Smooth muscle cell (in vitro differentiated cells): ENCODE results near the gene ATG2B. TPM values are rescaled to one million over a fixed set of nuclear protein-coding genes. Genes with fewer than 3 reads are reported as not detected.

Experiments
- DNase-seq: peaks from one replicate; lab custom pipeline; 2025; ENCODE audit not compliant: unreplicated experiment; lab: John Stamatoyannopoulos, UW
- H2AFZ ChIP-seq: fragments of 200-600 bp; sonication (generic); 2 replicates; pipeline ENCODE4 v1.6.0; 2016; ENCODE audit warnings: antibody characterized with exemption, low read depth, mild to moderate bottlenecking
- H3F3A ChIP-seq: fragments of 200-600 bp; sonication (generic); 2 replicates; pipeline ENCODE4 v1.6.0; 2017; ENCODE audit warnings: antibody characterized with exemption, low read depth
- H3K27ac ChIP-seq: fragments of 200-600 bp; sonication (generic); 2 replicates; pipeline ENCODE4 v1.5.1; 2016; ENCODE audit warnings: low read depth, mild to moderate bottlenecking
- H3K27me3 ChIP-seq: fragments of 200-600 bp; sonication (generic); 2 replicates; pipeline ENCODE4 v1.6.1; 2016; ENCODE audit warnings: low read depth, mild to moderate bottlenecking
- H3K36me3 ChIP-seq: fragments of 200-600 bp; sonication (generic); 2 replicates; pipeline ENCODE4 v1.5.1; 2016; ENCODE audit warnings: low read depth
- H3K4me1 ChIP-seq: fragments of 200-600 bp; sonication (generic); 2 replicates; pipeline ENCODE4 v1.5.1; 2016; ENCODE audit warnings: low read depth
- H3K4me2 ChIP-seq: fragments of 200-600 bp; sonication (generic); 2 replicates; pipeline ENCODE4 v1.6.0; 2016; ENCODE audit warnings: mild to moderate bottlenecking
- H3K4me3 ChIP-seq: fragments of 200-600 bp; sonication (generic); 2 replicates; pipeline ENCODE4 v1.5.1; 2016; ENCODE audit warnings: mild to moderate bottlenecking
- H3K79me2 ChIP-seq: fragments of 200-600 bp; sonication (generic); 2 replicates; pipeline ENCODE4 v1.6.0; 2016; ENCODE audit warnings: low read depth, mild to moderate bottlenecking
- H3K9ac ChIP-seq: fragments of 200-600 bp; sonication (generic); 2 replicates; pipeline ENCODE4 v1.6.0; 2016; ENCODE audit warnings: low read depth
- H3K9me3 ChIP-seq: fragments of 200-600 bp; sonication (generic); replicated peaks from 2 replicates; pipeline ENCODE4 v1.5.1; 2016; ENCODE audit warnings: low read depth
- H4K20me1 ChIP-seq: fragments of 200-600 bp; sonication (generic); 2 replicates; pipeline ENCODE4 v1.6.0; 2016; ENCODE audit warnings: low read depth
- WGBS: methylation state at CpG from one replicate; pipeline ENCODE4 v1.1.7; 2016; ENCODE audit warnings: low lambda C conversion rate; 5-methylcytosine and 5-hydroxymethylcytosine counted together
- polyA plus RNA-seq: library from polyadenylated mRNA; unstranded; fragments of >200 nt; fragmentation: Nextera tagmentation; extraction: Ambion mirVana; gene quantifications from 2 replicates; pipeline ENCODE4 v1.2.1, GENCODE V29; 2016
- total RNA-seq: library from RNA; depleted of rRNA; stranded (reverse); fragments of >200 nt; gene quantifications from 2 replicates; pipeline ENCODE4 v1.2.3, GENCODE V29; 2014
- TF ChIP-seq, protein P1 (sequence below): fragments of 200-600 bp; sonication (generic); IDR thresholded peaks from 2 replicates; pipeline ENCODE4 v1.5.1; 2017; ENCODE audit warnings: borderline replicate concordance, mild to moderate bottlenecking, antibody characterized with exemption; ENCODE audit not compliant: insufficient read depth, poor library complexity, severe bottlenecking

ATG2B gene
- total and polyA plus RNA-seq, 2 experiments from 2014 or later: 1.9 to 21.5 TPM

DNA sequence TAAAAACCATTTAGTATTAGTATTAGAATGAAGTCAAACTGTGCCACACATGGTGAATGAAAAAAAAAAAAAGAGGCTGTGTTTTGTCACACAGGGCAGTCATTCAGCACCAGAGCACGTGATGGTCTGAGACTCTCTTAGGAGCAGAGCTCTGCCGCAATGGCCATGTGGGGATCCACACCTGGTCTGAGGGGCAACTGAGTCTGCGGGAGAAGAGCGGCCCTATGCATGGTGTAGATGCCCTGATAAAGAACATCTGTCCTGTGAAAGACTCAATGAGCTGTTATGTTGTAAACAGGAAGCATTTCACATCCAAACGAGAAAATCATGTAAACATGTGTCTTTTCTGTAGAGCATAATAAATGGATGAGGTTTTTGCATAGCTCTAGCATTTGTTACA lies 119.4 kb downstream of the ATG2B start:
- Histone ChIP-seq H4K20me1 (no peaks in the 10 kb centered on the region), H3K9me3 (no peaks in the 10 kb centered on the region), H3K36me3 (peaks cover 4% of the 10 kb centered on the region), H3K4me3 (no peak overlapping the region), H3K27me3 (no peaks in the 10 kb centered on the region), H3K4me2 (no peak overlapping the region), H3K79me2 (no peaks in the 10 kb centered on the region), H3K9ac (no peak overlapping the region), H3F3A (peaks cover 25% of the 10 kb centered on the region), H2AFZ (no peak overlapping the region), H3K4me1 (peaks cover 5% of the 10 kb centered on the region), H3K27ac (no peak overlapping the region)
- no peak for DNase-seq
- 70% methylated on average over 5 of the region's 5 CpGs for WGBS
- TF ChIP-seq, protein P1, sequence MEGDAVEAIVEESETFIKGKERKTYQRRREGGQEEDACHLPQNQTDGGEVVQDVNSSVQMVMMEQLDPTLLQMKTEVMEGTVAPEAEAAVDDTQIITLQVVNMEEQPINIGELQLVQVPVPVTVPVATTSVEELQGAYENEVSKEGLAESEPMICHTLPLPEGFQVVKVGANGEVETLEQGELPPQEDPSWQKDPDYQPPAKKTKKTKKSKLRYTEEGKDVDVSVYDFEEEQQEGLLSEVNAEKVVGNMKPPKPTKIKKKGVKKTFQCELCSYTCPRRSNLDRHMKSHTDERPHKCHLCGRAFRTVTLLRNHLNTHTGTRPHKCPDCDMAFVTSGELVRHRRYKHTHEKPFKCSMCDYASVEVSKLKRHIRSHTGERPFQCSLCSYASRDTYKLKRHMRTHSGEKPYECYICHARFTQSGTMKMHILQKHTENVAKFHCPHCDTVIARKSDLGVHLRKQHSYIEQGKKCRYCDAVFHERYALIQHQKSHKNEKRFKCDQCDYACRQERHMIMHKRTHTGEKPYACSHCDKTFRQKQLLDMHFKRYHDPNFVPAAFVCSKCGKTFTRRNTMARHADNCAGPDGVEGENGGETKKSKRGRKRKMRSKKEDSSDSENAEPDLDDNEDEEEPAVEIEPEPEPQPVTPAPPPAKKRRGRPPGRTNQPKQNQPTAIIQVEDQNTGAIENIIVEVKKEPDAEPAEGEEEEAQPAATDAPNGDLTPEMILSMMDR: no peak

DNA sequence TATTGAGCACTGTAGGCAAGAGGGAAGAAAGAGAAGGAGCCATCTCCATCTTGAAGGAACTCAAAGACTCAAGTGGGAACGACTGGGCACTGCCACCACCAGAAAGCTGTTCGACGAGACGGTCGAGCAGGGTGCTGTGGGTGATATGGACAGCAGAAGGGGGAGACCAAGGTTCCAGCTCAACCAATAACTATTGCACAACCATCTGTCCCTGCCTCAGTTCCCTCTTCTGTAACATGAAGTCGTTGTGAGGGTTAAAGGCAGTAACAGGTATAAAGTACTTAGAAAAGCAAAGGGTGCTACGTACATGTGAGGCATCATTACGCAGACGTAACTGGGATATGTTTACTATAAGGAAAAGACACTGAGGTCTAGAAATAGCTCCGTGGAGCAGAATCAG lies 121.0 kb downstream of the ATG2B start:
- WGBS: 96% methylated on average over 10 of the region's 10 CpGs
- Histone ChIP-seq H3K9me3 (no peaks in the 10 kb centered on the region), H3K79me2 (no peaks in the 10 kb centered on the region), H2AFZ (no peak overlapping the region), H3K4me3 (no peak overlapping the region), H3K27me3 (no peaks in the 10 kb centered on the region), H3F3A (peaks cover 13% of the 10 kb centered on the region), H3K27ac (no peak overlapping the region), H3K4me2 (no peak overlapping the region), H4K20me1 (no peaks in the 10 kb centered on the region), H3K9ac (no peak overlapping the region), H3K36me3 (peaks cover 4% of the 10 kb centered on the region), H3K4me1 (peaks cover 3% of the 10 kb centered on the region)
- TF ChIP-seq, protein P1: no peak
- DNase-seq: no peak

DNA sequence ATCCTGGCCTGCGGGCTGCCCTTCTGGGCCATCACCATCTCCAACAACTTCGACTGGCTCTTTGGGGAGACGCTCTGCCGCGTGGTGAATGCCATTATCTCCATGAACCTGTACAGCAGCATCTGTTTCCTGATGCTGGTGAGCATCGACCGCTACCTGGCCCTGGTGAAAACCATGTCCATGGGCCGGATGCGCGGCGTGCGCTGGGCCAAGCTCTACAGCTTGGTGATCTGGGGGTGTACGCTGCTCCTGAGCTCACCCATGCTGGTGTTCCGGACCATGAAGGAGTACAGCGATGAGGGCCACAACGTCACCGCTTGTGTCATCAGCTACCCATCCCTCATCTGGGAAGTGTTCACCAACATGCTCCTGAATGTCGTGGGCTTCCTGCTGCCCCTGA lies 122.5 kb downstream of the ATG2B start:
- TF ChIP-seq, protein P1: no peak
- Histone ChIP-seq H3K4me1 (no peaks in the 10 kb centered on the region), H3K4me2 (no peak overlapping the region), H3K4me3 (no peak overlapping the region), H3K36me3 (peaks cover 4% of the 10 kb centered on the region), H3K79me2 (no peaks in the 10 kb centered on the region), H3F3A (peaks cover 3% of the 10 kb centered on the region), H3K27ac (no peak overlapping the region), H2AFZ (no peak overlapping the region), H4K20me1 (no peaks in the 10 kb centered on the region), H3K9ac (no peak overlapping the region), H3K27me3 (no peaks in the 10 kb centered on the region), H3K9me3 (no peaks in the 10 kb centered on the region)
- 99% methylated on average over 18 of the region's 18 CpGs for WGBS
- DNase-seq: no peak

DNA sequence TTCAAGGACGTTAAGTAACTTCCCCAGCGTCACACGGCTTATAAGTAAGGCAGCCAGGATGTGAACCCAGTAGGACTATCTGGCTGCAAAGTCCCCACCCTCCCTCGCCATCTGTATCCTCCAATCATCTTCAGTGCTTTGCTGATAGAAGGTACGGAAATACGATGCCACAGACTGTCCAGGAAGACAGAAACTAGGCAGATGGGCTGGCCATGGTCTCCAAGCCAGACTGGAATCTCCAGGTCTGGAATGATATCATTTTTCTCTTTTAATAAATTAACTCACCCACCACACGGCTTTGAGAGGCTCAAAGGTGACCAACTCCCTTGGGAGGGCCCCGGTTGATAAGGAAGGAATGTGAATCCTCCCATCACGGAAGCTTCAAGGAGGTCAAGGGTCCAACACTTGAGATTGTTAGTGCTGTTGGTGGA lies 123.4 kb downstream of the ATG2B start:
- no peak overlapping the region for H3K4me3 ChIP-seq
- H3K9me3 ChIP-seq: no peaks in the 10 kb centered on the region
- no peak overlapping the region for H3K4me2 ChIP-seq
- no peaks in the 10 kb centered on the region for H3F3A ChIP-seq
- H2AFZ ChIP-seq: no peak overlapping the region
- H3K27ac ChIP-seq: no peak overlapping the region
- TF ChIP-seq, protein P1: no peak
- H3K36me3 ChIP-seq: peaks cover 4% of the 10 kb centered on the region
- no peak for DNase-seq
- 88% methylated on average over 9 of the region's 9 CpGs for WGBS
- H3K79me2 ChIP-seq: no peaks in the 10 kb centered on the region
- no peaks in the 10 kb centered on the region for H3K4me1 ChIP-seq
- no peaks in the 10 kb centered on the region for H4K20me1 ChIP-seq
- no peak overlapping the region for H3K9ac ChIP-seq
- no peaks in the 10 kb centered on the region for H3K27me3 ChIP-seq
